PC-9 (cell line): ENCODE results near the gene POLD2. TPM values are rescaled to one million over a fixed set of nuclear protein-coding genes. Genes with fewer than 3 reads are reported as not detected.

Experiments used
- BruUV-seq: library from RNA; stranded (reverse); fragments of 400-500 nt; replicated peaks from 2 replicates; lab custom pipeline; 2021; lab: Mats Ljungman, UMichigan
- CTCF ChIA-PET: fragments of 300-600 bp; sonication (Branson Sonifier 250); formaldehyde crosslinking; loops from one replicate; lab custom pipeline; 2022; ENCODE audit warnings: antibody characterized with exemption; lab: Charles Lee
- POLR2A ChIA-PET: fragments of 300-600 bp; sonication (Branson Sonifier 250); formaldehyde crosslinking; loops from one replicate; lab custom pipeline; 2022; ENCODE audit warnings: antibody characterized with exemption; ENCODE audit not compliant: unreplicated experiment; lab: Charles Lee
- DNase-seq, 2 experiments: peaks; one replicate each; pipeline versions ENCODE4 v3.0.0 to v3.0.0-alpha.2; 2015 to 2022; ENCODE audit warnings: mixed read lengths in 1 of 2
- H2AFZ ChIP-seq: fragments of 200-600 bp; sonication (generic); 2 replicates; pipeline ENCODE4 v1.8.1; 2017; ENCODE audit warnings: antibody characterized with exemption
- H3F3A ChIP-seq: fragments of 200-600 bp; sonication (generic); 2 replicates; pipeline ENCODE4 v1.8.1; 2017; ENCODE audit warnings: antibody characterized with exemption, mild to moderate bottlenecking, low read depth; ENCODE audit not compliant: insufficient read depth
- H3K27ac ChIP-seq: fragments of 200-600 bp; sonication (generic); 2 replicates; pipeline ENCODE4 v1.6.1; 2016; ENCODE audit warnings: mixed run types
- H3K27me3 ChIP-seq: fragments of 200-600 bp; sonication (generic); 2 replicates; pipeline ENCODE4 v1.6.1; 2016; ENCODE audit warnings: low read depth, mixed run types; ENCODE audit not compliant: insufficient read depth
- H3K36me3 ChIP-seq: fragments of 200-600 bp; sonication (generic); 2 replicates; pipeline ENCODE4 v1.6.1; 2016; ENCODE audit warnings: low read depth, mixed run types
- H3K4me1 ChIP-seq: fragments of 200-600 bp; sonication (generic); replicated peaks from 2 replicates; pipeline ENCODE4 v1.6.1; 2016; ENCODE audit warnings: mixed run types; ENCODE audit not compliant: insufficient read depth
- H3K4me2 ChIP-seq: fragments of 200-600 bp; sonication (generic); 2 replicates; pipeline ENCODE4 v1.6.1; 2017; ENCODE audit warnings: mixed run types
- H3K4me3 ChIP-seq: fragments of 200-600 bp; sonication (generic); 2 replicates; pipeline ENCODE4 v1.6.1; 2016; ENCODE audit warnings: mixed run types
- H3K79me2 ChIP-seq: fragments of 200-600 bp; sonication (generic); 2 replicates; pipeline ENCODE4 v1.6.1; 2017; ENCODE audit warnings: low read depth, mixed run types
- H3K9me2 ChIP-seq: fragments of 200-600 bp; sonication (generic); 2 replicates; pipeline ENCODE4 v1.8.1; 2017; ENCODE audit warnings: mild to moderate bottlenecking; ENCODE audit not compliant: insufficient read depth
- H3K9me3 ChIP-seq: fragments of 200-600 bp; sonication (generic); 2 replicates; pipeline ENCODE4 v1.8.1; 2016; ENCODE audit warnings: low read depth; ENCODE audit not compliant: insufficient read depth
- H4K20me1 ChIP-seq: fragments of 200-600 bp; sonication (generic); 2 replicates; pipeline ENCODE4 v1.8.1; 2017; ENCODE audit not compliant: insufficient read depth
- EZH2 ChIP-seq: fragments of 200-600 bp; sonication (generic); IDR thresholded peaks from 2 replicates; pipeline ENCODE4 v1.8.0; 2017; ENCODE audit warnings: antibody characterized with exemption, low read depth
- intact Hi-C: fragments of 100-400 bp; cut with micrococcal nuclease; formaldehyde crosslinking; loops from one replicate; pipeline ENCODE4 v1.10.0; 2022; ENCODE audit not compliant: unreplicated experiment
- total RNA-seq: library from RNA; stranded (reverse); gene quantifications from 2 replicates; pipeline ENCODE4 v1.2.3, GENCODE V29; 2021
- TF ChIP-seq, protein P1 (sequence below): fragments of 200-600 bp; sonication (generic); conservative IDR thresholded peaks from 2 replicates; pipeline ENCODE4 v1.6.1; 2017; ENCODE audit warnings: mixed run types, antibody characterized with exemption, mild to moderate bottlenecking, moderate library complexity

The POLD2 gene
- total RNA-seq, 1 experiment from 2014 or later = 249 TPM

DNA sequence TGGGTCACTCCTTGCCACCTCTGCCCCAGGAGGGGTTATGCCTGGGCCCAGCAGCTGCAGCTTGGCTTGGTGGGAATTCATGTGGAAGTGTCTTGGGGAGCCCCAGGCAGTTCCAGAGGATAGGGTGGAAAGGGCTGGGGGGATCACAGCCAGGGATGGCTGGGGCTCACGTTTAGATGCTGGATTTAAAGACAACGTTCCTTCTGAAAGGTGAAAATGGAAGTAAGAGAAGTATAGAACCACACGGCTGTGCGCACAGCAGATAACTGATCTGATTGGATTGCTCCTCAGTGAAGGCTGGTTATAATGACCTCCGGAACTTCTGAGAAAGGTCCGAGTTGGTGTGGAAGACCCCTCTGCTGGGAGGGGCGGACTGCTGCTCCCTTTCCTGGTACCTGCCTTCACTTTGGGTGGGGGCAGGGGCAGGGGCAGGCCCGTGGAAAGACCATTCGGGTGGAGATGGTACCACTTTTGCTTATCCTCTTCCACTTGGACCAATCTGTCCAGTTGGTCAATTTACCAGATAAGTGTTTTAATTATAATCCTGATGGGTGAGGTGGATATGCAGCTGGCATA is 25.7 kb upstream of the POLD2 start:
- no peak overlapping the region for H3K27ac ChIP-seq
- CTCF ChIA-PET = no interaction called here
- H3K4me3 ChIP-seq = no peak overlapping the region
- H3K9me3 ChIP-seq = no peaks in the 10 kb centered on the region
- no peaks in the 10 kb centered on the region for H3K36me3 ChIP-seq
- POLR2A ChIA-PET = no interaction called here
- peaks cover 14% of the 10 kb centered on the region for H3K4me1 ChIP-seq
- no peaks in the 10 kb centered on the region for H3F3A ChIP-seq
- no peak overlapping the region for H2AFZ ChIP-seq
- TF ChIP-seq, protein P1, sequence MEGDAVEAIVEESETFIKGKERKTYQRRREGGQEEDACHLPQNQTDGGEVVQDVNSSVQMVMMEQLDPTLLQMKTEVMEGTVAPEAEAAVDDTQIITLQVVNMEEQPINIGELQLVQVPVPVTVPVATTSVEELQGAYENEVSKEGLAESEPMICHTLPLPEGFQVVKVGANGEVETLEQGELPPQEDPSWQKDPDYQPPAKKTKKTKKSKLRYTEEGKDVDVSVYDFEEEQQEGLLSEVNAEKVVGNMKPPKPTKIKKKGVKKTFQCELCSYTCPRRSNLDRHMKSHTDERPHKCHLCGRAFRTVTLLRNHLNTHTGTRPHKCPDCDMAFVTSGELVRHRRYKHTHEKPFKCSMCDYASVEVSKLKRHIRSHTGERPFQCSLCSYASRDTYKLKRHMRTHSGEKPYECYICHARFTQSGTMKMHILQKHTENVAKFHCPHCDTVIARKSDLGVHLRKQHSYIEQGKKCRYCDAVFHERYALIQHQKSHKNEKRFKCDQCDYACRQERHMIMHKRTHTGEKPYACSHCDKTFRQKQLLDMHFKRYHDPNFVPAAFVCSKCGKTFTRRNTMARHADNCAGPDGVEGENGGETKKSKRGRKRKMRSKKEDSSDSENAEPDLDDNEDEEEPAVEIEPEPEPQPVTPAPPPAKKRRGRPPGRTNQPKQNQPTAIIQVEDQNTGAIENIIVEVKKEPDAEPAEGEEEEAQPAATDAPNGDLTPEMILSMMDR = no peak
- no peak for TF ChIP-seq EZH2
- BruUV-seq = no TSS peak
- no peaks in the 10 kb centered on the region for H4K20me1 ChIP-seq
- H3K4me2 ChIP-seq = no peak overlapping the region
- intact Hi-C loops = no loop called here
- no peak for DNase-seq
- H3K79me2 ChIP-seq = no peaks in the 10 kb centered on the region
- no peaks in the 10 kb centered on the region for H3K9me2 ChIP-seq
- no peaks in the 10 kb centered on the region for H3K27me3 ChIP-seq

DNA sequence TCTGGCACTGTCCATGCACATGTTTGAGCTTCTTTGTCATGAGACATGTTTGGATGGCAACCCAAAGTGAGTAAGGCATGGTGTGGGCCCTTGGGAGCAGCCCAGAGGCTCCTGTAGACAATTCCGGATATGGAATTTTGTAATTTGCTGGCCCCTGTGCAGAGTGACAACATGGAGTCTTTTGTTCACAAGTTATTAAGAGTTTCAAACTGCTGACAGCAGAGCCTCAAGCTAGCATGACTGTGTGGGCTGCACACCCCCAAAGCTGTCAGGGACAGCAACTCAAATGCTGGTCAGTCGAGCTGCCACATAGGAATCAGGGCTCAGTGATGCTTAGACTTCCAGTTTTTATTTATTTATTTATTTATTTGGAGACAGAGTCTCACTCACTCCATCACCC is 24.8 kb upstream of the POLD2 start:
- ChIA-PET POLR2A (no interaction called here), CTCF (interaction anchor here (0.6 kb wide), 1 partner anchor 53 kb away, joined by 3 read pairs; the partner anchor contains the start of gene YKT6)
- Histone ChIP-seq H3K79me2 (no peaks in the 10 kb centered on the region), H3K4me1 (peaks cover 14% of the 10 kb centered on the region), H4K20me1 (no peaks in the 10 kb centered on the region), H3K9me2 (no peaks in the 10 kb centered on the region), H3K9me3 (no peaks in the 10 kb centered on the region), H2AFZ (no peak overlapping the region), H3K27me3 (no peaks in the 10 kb centered on the region), H3F3A (peaks cover 4% of the 10 kb centered on the region; the same call in 1 of the 2 replicates), H3K36me3 (no peaks in the 10 kb centered on the region), H3K27ac (no peak overlapping the region), H3K4me2 (no peak overlapping the region), H3K4me3 (no peak overlapping the region)
- intact Hi-C loops = no loop called here
- BruUV-seq = no TSS peak
- DNase-seq = no peak
- TF ChIP-seq, protein P1 = no peak
- no peak for TF ChIP-seq EZH2

DNA sequence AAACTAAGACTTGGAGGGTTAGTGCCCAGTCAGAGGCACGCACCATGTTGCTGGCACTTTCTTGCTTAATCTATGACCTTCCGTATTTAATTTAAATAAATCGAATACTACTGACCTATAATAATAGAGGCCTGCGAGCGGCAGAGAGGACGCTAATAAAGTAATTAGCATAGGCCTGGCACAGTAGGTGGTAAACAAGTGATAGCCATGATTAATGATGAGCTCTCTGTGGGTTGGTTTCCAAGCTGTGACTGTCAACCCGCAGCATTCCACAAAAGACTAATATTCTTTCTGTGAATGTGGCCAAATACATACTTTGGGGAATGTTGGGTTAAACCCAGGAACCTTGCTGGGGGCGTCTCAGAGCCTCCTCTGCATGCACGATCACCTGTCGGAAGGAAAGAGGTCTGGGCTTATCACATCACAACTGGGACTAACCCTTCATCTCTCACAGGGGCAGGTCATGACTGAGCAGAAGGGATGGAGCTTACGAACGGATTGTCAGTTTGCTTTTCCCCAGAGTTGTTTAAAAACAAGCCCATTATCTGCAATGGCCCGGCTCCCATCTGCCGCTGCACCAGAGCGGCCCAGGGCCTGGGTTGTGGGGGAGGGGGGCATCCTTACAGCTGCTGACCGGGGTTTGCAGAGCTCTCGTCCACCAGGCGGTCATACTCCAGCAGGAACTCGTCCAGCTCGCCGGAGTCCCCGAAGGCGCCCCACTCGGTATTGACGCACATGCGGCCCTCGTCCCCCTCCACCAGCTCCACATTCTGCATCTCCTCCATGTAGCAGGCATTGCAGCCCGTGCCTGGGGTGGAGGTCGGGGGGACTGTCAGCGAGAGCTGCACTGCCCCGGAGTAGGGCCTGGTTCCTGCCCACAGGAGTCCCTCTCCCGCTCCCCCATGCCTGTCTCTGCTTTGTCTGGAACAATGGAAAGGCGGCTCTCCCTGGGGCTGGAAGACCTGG is 24.0 kb upstream of the POLD2 start:
- DNase-seq = no peak
- Histone ChIP-seq H3F3A (peaks cover 5% of the 10 kb centered on the region; the same call in 1 of the 2 replicates), H3K9me2 (no peaks in the 10 kb centered on the region), H3K4me1 (peaks cover 14% of the 10 kb centered on the region), H3K9me3 (no peaks in the 10 kb centered on the region), H2AFZ (no peak overlapping the region), H4K20me1 (no peaks in the 10 kb centered on the region), H3K36me3 (no peaks in the 10 kb centered on the region), H3K4me2 (no peak overlapping the region), H3K4me3 (no peak overlapping the region), H3K27ac (no peak overlapping the region), H3K27me3 (no peaks in the 10 kb centered on the region), H3K79me2 (no peaks in the 10 kb centered on the region)
- BruUV-seq = no TSS peak
- POLR2A ChIA-PET = no interaction called here
- TF ChIP-seq EZH2 = no peak
- TF ChIP-seq, protein P1 = no peak
- intact Hi-C loops = no loop called here
- CTCF ChIA-PET = no interaction called here
